ENCODE results near the gene CPEB1. TPM values are rescaled to one million over a fixed set of nuclear protein-coding genes. Genes with fewer than 3 reads are reported as not detected.

CPEB1 gene
- total RNA-seq, 2 experiments from 2014 or later = not detected

Other genes with a start within 250 kb of the CPEB1 start
- gene GOLGA6L9, start 217.5 kb downstream of the CPEB1 start, total RNA-seq = 1 to 10 TPM; 1.1 to 2.9 TPM
- gene RPS17, start 106.9 kb downstream of the CPEB1 start, total RNA-seq = 1,000 to 10,000 TPM; 1,238 to 1,479 TPM
- not detected for gene AP3B2, start 62.5 kb upstream of the CPEB1 start, total RNA-seq
- gene FSD2, start 158.7 kb upstream of the CPEB1 start, total RNA-seq = not detected
- gene WHAMM, start 162.3 kb upstream of the CPEB1 start, total RNA-seq = 10 to 100 TPM in 1 of 2 experiments, 1 to 10 TPM in 1; 9.1 to 11.0 TPM